A549 (cell line): ENCODE measurements around the gene CACNA1S.

ENCODE experiments used
- KDM1A ChIP-seq: fragments of 200-600 bp; sonication (generic); IDR thresholded peaks from 2 replicates; pipeline ENCODE4 v1.6.1; 2016; ENCODE audit warnings: low read depth, mild to moderate bottlenecking
- SMC3 ChIP-seq: fragments of >200 bp; sonication (Bioruptor Twin); formaldehyde crosslinking; IDR thresholded peaks from 3 replicates; pipeline ENCODE4 v1.6.1; 2018; ENCODE audit warnings: inconsistent platforms

- no peak for TF ChIP-seq KDM1A
- TF ChIP-seq SMC3, result no peak
Measured at GRCh38 chr1:201041011-201041410, 71.2 kb downstream of the CACNA1S start.
